OCI-LY3 (cell line): Measurements from ENCODE around the gene WNT7B.

ENCODE experiments used
- EZH2phosphoT487 ChIP-seq: fragments of 200-600 bp; shearing (Covaris generic); IDR thresholded peaks from 2 replicates; pipeline ENCODE4 v1.6.1; 2018; ENCODE audit warnings: antibody characterized with exemption, mixed run types, low read depth
- TF ChIP-seq, protein P1 (sequence below): fragments of 200-600, 300-600 bp; sonication (generic); IDR thresholded peaks from 2 replicates; pipeline ENCODE4 v1.5.1; 2014; ENCODE audit warnings: antibody characterized with exemption, low read length, low read depth

DNA sequence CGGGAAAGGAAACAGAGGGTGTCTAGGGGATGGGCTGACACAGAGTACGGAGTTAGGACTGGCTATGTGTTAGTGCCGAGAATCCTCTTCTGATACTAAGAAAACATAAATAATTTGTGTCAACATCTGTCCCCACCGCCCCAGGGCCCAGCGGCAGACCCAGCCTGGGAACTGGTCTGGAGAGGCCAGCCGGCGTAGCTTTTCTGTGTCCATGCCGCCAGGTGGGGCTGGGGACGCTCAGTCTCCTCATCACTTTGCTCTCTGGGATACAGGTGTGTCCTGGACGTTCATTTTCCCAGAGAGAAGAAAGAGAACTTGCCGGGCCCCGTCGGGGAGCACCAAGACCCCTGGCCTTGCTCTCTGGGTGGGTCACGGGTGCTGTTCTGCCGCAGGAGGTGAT lies 54.7 kb downstream of the WNT7B start:
- TF ChIP-seq, protein P1, sequence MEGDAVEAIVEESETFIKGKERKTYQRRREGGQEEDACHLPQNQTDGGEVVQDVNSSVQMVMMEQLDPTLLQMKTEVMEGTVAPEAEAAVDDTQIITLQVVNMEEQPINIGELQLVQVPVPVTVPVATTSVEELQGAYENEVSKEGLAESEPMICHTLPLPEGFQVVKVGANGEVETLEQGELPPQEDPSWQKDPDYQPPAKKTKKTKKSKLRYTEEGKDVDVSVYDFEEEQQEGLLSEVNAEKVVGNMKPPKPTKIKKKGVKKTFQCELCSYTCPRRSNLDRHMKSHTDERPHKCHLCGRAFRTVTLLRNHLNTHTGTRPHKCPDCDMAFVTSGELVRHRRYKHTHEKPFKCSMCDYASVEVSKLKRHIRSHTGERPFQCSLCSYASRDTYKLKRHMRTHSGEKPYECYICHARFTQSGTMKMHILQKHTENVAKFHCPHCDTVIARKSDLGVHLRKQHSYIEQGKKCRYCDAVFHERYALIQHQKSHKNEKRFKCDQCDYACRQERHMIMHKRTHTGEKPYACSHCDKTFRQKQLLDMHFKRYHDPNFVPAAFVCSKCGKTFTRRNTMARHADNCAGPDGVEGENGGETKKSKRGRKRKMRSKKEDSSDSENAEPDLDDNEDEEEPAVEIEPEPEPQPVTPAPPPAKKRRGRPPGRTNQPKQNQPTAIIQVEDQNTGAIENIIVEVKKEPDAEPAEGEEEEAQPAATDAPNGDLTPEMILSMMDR: no peak
- TF ChIP-seq EZH2phosphoT487: no peak
